Neural cell (in vitro differentiated cells): Measurements from ENCODE around the gene ZNF93.

Source experiments
- CTCF ChIP-seq: fragments of 450-650 bp; IDR thresholded peaks from 2 replicates; pipeline ENCODE4 v1.5.1; 2014; ENCODE audit warnings: antibody characterized with exemption, mild to moderate bottlenecking, moderate library complexity; ENCODE audit not compliant: poor library complexity, severe bottlenecking
- EZH2 ChIP-seq: fragments of 200-600, 300-800 bp; shearing (Covaris generic), sonication (generic); IDR thresholded peaks from 2 replicates; pipeline ENCODE4 v1.6.1; 2014; ENCODE audit warnings: antibody characterized with exemption, low read length, borderline replicate concordance, mild to moderate bottlenecking; ENCODE audit not compliant: insufficient read depth, poor library complexity, severe bottlenecking
- POLR2AphosphoS5 ChIP-seq: IDR thresholded peaks from 2 replicates; pipeline ENCODE4 v1.6.1; 2012

GRCh38 chr19:19946226-19946625 lies 45.5 kb downstream of the ZNF93 start:
- no peak for TF ChIP-seq POLR2AphosphoS5
- TF ChIP-seq CTCF, result no peak
- no peak for TF ChIP-seq EZH2
